Lower lobe of right lung (tissue), 2 donors: ENCODE results near the gene EIF4E3. TPM values are rescaled to one million over a fixed set of nuclear protein-coding genes. Genes with fewer than 3 reads are reported as not detected.

ENCODE experiments used
- ATAC-seq, 2 donors: fragments of 200-7000 bp; cut with Tn5 transposase; one replicate each; pipeline ENCODE4 v1.9.1; 2020 to 2022; ENCODE audit warnings: mild to moderate bottlenecking in 2 of 2, moderate library complexity in 2 of 2
- DNase-seq: peaks from one replicate; pipeline ENCODE4 v3.0.0-alpha.2; 2020
- H3K27ac ChIP-seq: fragments of 200-600 bp; one replicate; pipeline ENCODE4 v1.8.0; 2022
- H3K27me3 ChIP-seq: fragments of 200-600 bp; one replicate; pipeline ENCODE4 v1.8.0; 2022; ENCODE audit warnings: low read depth
- H3K36me3 ChIP-seq: fragments of 200-600 bp; one replicate; pipeline ENCODE4 v1.8.0; 2022; ENCODE audit warnings: mild to moderate bottlenecking
- H3K4me1 ChIP-seq: fragments of 200-600 bp; one replicate; pipeline ENCODE4 v1.8.0; 2022
- H3K4me3 ChIP-seq: fragments of 200-600 bp; one replicate; pipeline ENCODE4 v1.8.0; 2022; ENCODE audit warnings: mild to moderate bottlenecking
- H3K9me3 ChIP-seq: fragments of 200-600 bp; one replicate; pipeline ENCODE4 v1.8.0; 2022
- intact Hi-C: fragments of 100-400 bp; cut with DNase I; formaldehyde crosslinking; loops from one replicate; pipeline ENCODE4 v1.11.0; 2022
- total RNA-seq: library from RNA; stranded (reverse); fragmentation: NEBNext Ultra II Directional; extraction: Animal tissue kit (Norgen Biotek cat#: 25700); gene quantifications from one replicate; pipeline ENCODE4 v1.2.1, GENCODE V29; 2021
- TF ChIP-seq, protein P1 (sequence below): fragments of 200-600 bp; IDR thresholded peaks from one replicate; pipeline ENCODE4 v1.8.0; 2022; ENCODE audit warnings: antibody characterized with exemption, mild to moderate bottlenecking
- donor health status: DM: no; HTN: yes; CAD: no; lungs with severe emphysema.

The EIF4E3 gene
- total RNA-seq, 1 donor from 2014 or later: 29.0 TPM

DNA sequence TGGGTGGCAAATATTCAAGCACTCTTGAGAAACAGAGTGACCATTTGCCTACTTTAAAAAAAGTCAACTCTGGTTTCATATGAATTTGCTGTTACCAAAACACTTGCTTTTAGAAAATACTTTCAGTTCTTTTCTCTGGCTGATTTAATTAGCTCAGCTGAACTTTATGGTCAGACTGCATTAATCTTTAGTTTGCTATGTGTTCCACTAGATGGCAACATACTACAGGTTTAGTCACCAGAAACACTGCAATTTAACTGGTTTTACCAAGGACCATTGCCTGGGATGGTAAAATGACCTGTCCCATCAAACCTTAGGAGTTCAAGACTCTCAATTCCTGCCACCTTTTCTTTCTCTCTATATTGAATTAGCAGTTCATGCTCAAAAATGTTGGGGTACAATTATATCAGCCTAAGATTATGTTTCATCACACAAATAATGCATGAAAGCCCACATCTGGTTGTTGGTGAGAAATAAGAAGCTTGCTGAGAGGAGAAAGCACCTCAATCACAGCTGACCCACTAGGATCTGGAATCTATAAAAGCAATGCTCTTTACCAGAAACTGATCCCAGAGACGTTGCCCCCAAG lies 14.2 kb downstream of the EIF4E3 start:
- Histone ChIP-seq H3K4me1 (peaks cover 13% of the 10 kb centered on the region), H3K4me3 (no peak overlapping the region), H3K36me3 (peaks cover 4% of the 10 kb centered on the region), H3K27me3 (no peaks in the 10 kb centered on the region), H3K27ac (no peak overlapping the region), H3K9me3 (no peaks in the 10 kb centered on the region)
- TF ChIP-seq, protein P1, sequence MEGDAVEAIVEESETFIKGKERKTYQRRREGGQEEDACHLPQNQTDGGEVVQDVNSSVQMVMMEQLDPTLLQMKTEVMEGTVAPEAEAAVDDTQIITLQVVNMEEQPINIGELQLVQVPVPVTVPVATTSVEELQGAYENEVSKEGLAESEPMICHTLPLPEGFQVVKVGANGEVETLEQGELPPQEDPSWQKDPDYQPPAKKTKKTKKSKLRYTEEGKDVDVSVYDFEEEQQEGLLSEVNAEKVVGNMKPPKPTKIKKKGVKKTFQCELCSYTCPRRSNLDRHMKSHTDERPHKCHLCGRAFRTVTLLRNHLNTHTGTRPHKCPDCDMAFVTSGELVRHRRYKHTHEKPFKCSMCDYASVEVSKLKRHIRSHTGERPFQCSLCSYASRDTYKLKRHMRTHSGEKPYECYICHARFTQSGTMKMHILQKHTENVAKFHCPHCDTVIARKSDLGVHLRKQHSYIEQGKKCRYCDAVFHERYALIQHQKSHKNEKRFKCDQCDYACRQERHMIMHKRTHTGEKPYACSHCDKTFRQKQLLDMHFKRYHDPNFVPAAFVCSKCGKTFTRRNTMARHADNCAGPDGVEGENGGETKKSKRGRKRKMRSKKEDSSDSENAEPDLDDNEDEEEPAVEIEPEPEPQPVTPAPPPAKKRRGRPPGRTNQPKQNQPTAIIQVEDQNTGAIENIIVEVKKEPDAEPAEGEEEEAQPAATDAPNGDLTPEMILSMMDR: peak; percentile 62
- peak; percentile 75 to 77 for ATAC-seq
- DNase-seq: no peak
- intact Hi-C loops: no loop called here

DNA sequence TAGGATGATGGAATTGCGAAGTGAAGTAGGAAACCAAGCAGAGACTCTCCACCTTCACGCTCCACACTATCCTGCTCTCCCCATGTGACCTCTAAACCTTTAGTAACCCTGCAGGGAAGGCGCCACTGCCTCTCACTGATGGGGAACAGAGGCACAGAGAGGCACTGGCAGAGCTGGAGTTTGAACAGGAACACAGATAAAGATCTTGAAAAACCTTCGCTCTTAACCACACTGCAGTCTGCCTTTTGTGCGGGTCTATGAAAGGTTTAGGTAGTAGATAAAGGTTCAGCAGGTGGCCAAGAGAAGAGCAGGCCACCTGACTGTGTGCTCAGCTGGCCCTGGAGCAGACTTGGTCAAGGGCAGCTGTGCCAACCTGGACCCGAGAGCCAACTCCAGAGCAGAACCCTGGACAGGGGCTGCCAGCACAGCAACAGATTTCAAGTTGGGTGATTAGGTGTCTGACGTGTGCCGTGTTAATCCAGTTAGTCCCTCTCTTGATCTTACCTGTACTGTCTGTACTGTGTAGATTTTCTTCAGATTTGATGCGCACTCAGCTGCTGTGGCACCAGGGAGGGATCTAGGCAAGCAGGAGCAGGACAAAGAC lies 15.2 kb downstream of the EIF4E3 start:
- DNase-seq (no peak), ATAC-seq (no peak)
- no peaks in the 10 kb centered on the region for H3K27me3 ChIP-seq
- H3K4me1 ChIP-seq: peaks cover 15% of the 10 kb centered on the region
- H3K4me3 ChIP-seq: no peak overlapping the region
- peaks cover 4% of the 10 kb centered on the region for H3K36me3 ChIP-seq
- no peaks in the 10 kb centered on the region for H3K9me3 ChIP-seq
- TF ChIP-seq, protein P1: no peak
- no peak overlapping the region for H3K27ac ChIP-seq
- intact Hi-C loops: no loop called here

DNA sequence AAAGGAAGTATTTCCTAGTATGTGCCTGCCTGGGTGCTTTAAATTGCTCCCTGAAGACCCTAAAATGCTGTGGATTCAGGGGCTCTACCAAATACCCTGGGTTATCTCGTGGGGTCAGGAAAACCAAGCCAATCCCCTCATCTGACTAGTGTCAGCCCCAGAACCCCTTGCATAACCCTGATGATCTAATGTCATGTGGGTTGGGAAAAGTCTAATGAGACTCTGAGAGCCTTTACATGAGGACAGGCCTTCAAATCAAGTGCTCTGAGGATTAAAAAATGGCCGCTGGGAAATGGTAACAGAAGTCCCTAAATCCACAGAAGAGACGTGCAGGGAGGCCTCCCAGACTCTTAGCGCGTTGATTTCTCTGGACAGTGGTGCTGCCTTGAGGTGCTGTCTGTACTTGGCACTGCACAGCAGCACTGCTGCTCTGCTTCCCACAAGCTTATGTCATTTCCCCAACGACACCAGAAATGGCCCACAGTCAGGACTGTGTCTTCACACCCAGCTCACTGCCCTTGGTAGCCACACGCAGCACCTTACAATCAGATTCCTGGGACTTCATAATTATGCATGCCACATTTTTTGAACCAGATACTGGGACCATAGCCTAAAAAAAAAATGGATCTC lies 16.6 kb downstream of the EIF4E3 start:
- H3K36me3 ChIP-seq: peaks cover 4% of the 10 kb centered on the region
- peaks cover 27% of the 10 kb centered on the region for H3K4me1 ChIP-seq
- DNase-seq (peak; percentile 50), ATAC-seq (peak; percentile 24 to 45)
- H3K27ac ChIP-seq: no peak overlapping the region
- intact Hi-C loops: no loop called here
- H3K9me3 ChIP-seq: no peaks in the 10 kb centered on the region
- no peaks in the 10 kb centered on the region for H3K27me3 ChIP-seq
- H3K4me3 ChIP-seq: no peak overlapping the region
- TF ChIP-seq, protein P1: no peak

DNA sequence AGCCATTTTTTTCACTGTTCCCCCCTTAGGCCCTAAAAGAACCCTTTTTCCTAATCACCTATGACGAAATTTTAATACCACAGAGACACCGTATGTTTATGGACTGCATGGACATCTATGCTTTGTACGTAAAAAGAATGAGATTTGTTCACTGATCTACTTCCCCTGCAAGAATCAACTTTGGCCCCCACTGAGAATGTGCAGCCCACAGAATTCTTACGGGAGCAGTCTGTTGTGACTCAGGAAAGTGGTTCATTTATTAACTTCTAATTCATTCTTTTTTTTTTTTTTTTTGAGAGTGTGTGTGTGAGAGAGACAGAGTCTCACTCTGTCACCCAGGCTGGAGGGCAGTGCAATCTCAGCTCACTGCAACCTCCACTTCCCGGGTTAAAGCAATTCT lies 17.6 kb downstream of the EIF4E3 start:
- peaks cover 37% of the 10 kb centered on the region for H3K4me1 ChIP-seq
- no peak for ATAC-seq
- no peaks in the 10 kb centered on the region for H3K9me3 ChIP-seq
- no peak for DNase-seq
- intact Hi-C loops: no loop called here
- H3K27ac ChIP-seq: no peak overlapping the region
- TF ChIP-seq, protein P1: no peak
- H3K27me3 ChIP-seq: no peaks in the 10 kb centered on the region
- H3K36me3 ChIP-seq: peaks cover 4% of the 10 kb centered on the region
- no peak overlapping the region for H3K4me3 ChIP-seq

DNA sequence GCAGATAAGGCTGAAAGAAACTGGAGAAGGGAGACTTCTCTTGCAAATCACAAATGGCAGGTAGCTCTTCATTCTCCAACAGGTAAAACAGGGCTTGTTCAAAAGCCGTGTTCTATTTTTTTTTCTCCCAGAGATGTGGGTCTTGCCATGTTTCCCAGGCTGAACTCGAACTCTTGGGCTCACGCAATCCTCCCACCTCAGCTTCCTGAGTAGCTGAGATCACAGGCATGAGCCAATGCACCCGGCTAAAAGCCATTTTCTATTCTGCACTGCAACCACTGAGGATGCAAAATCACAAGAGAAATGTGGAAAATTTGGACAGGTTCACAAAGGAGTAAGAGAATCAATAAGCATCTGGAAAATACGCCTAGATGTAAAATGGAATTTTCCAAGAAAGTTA lies 19.5 kb downstream of the EIF4E3 start:
- no peak overlapping the region for H3K27ac ChIP-seq
- peaks cover 48% of the 10 kb centered on the region for H3K4me1 ChIP-seq
- no peak for ATAC-seq

More for the DNA sequence above, 19.5 kb downstream of the EIF4E3 start:
- TF ChIP-seq, protein P1: no peak
- H3K36me3 ChIP-seq: peaks cover 4% of the 10 kb centered on the region
- H3K27me3 ChIP-seq: no peaks in the 10 kb centered on the region
- no peak for DNase-seq
- H3K4me3 ChIP-seq: no peak overlapping the region
- intact Hi-C loops: no loop called here
- no peaks in the 10 kb centered on the region for H3K9me3 ChIP-seq
